Neural crest cell (in vitro differentiated cells): ENCODE results near the gene ELOVL5. TPM values are rescaled to one million over a fixed set of nuclear protein-coding genes. Genes with fewer than 3 reads are reported as not detected.

Experiments
- DNase-seq: peaks from one replicate; pipeline ENCODE4 v3.0.0; 2021; ENCODE audit warnings: low read depth, mixed read lengths, low spot score
- H3K27ac Mint-ChIP-seq: one replicate; pipeline ENCODE4 v1.8.0; 2021; ENCODE audit warnings: mild to moderate bottlenecking, mixed read lengths; ENCODE audit not compliant: unreplicated experiment
- H3K27me3 Mint-ChIP-seq: 2 replicates; pipeline ENCODE4 v1.8.0; 2021; ENCODE audit warnings: low read depth, mild to moderate bottlenecking, mixed read lengths
- H3K36me3 Mint-ChIP-seq: 2 replicates; pipeline ENCODE4 v1.8.0; 2021; ENCODE audit warnings: low read depth, mild to moderate bottlenecking, mixed read lengths
- H3K4me1 Mint-ChIP-seq: 2 replicates; pipeline ENCODE4 v1.8.0; 2021; ENCODE audit warnings: mixed read lengths
- H3K4me3 Mint-ChIP-seq: one replicate; pipeline ENCODE4 v1.8.0; 2021; ENCODE audit warnings: mild to moderate bottlenecking, mixed read lengths
- H3K9me3 Mint-ChIP-seq: 2 replicates; pipeline ENCODE4 v1.8.0; 2021; ENCODE audit warnings: mixed read lengths
- CTCF ChIP-seq: fragments of 200-600 bp; sonication (generic); conservative IDR thresholded peaks from 2 replicates; pipeline ENCODE4 v1.5.0; 2021; ENCODE audit warnings: antibody characterized with exemption, mild to moderate bottlenecking
- total RNA-seq: library from RNA; stranded (reverse); gene quantifications from 2 replicates; pipeline ENCODE4 v1.2.1, GENCODE V29; 2021

ELOVL5 gene
- total RNA-seq, 1 donor from 2014 or later: 152 TPM

GRCh38 chr6:53342217-53342616, 6.5 kb downstream of the ELOVL5 start:
- Mint-ChIP-seq H3K27ac (peak overlapping the region; percentile 32), H3K4me1 (peaks cover 67% of the 10 kb centered on the region), H3K4me3 (no peak overlapping the region), H3K27me3 (no peaks in the 10 kb centered on the region), H3K36me3 (peaks cover 15% of the 10 kb centered on the region), H3K9me3 (no peaks in the 10 kb centered on the region)
- DNase-seq: no peak
- no peak for TF ChIP-seq CTCF

- no peak for DNase-seq
- TF ChIP-seq CTCF: no peak
- H3K4me3 Mint-ChIP-seq: no peak overlapping the region
- H3K36me3 Mint-ChIP-seq: peaks cover 10% of the 10 kb centered on the region
- H3K27me3 Mint-ChIP-seq: no peaks in the 10 kb centered on the region
- no peaks in the 10 kb centered on the region for H3K9me3 Mint-ChIP-seq
- no peak overlapping the region for H3K27ac Mint-ChIP-seq
- peaks cover 61% of the 10 kb centered on the region for H3K4me1 Mint-ChIP-seq
Observed at GRCh38 chr6:53340536-53340935, 8.2 kb downstream of the ELOVL5 start.

- H3K4me1 Mint-ChIP-seq: peaks cover 63% of the 10 kb centered on the region
- no peak for DNase-seq
Observed at GRCh38 chr6:53339424-53339823, 9.3 kb downstream of the ELOVL5 start.

GRCh38 chr6:53338304-53338703, 10.4 kb downstream of the ELOVL5 start:
- peaks cover 7% of the 10 kb centered on the region for H3K36me3 Mint-ChIP-seq
- no peaks in the 10 kb centered on the region for H3K9me3 Mint-ChIP-seq
- H3K27me3 Mint-ChIP-seq: no peaks in the 10 kb centered on the region
- H3K27ac Mint-ChIP-seq: no peak overlapping the region
- DNase-seq: no peak
- H3K4me1 Mint-ChIP-seq: peaks cover 57% of the 10 kb centered on the region
- no peak overlapping the region for H3K4me3 Mint-ChIP-seq
- TF ChIP-seq CTCF: no peak

More at GRCh38 chr6:53339424-53339823, 9.3 kb downstream of the ELOVL5 start:
- Mint-ChIP-seq H3K4me3 (no peak overlapping the region), H3K36me3 (peaks cover 7% of the 10 kb centered on the region), H3K27me3 (no peaks in the 10 kb centered on the region), H3K27ac (no peak overlapping the region), H3K9me3 (no peaks in the 10 kb centered on the region)
- TF ChIP-seq CTCF: no peak

GRCh38 chr6:53336070-53336469, 12.7 kb downstream of the ELOVL5 start:
- no peak overlapping the region for H3K27ac Mint-ChIP-seq
- no peaks in the 10 kb centered on the region for H3K27me3 Mint-ChIP-seq
- H3K9me3 Mint-ChIP-seq: peaks cover 3% of the 10 kb centered on the region
- no peak for TF ChIP-seq CTCF
- H3K36me3 Mint-ChIP-seq: peaks cover 9% of the 10 kb centered on the region
- no peak for DNase-seq
- H3K4me1 Mint-ChIP-seq: peaks cover 54% of the 10 kb centered on the region
- H3K4me3 Mint-ChIP-seq: no peak overlapping the region
